ENCODE results near the gene NATD1. TPM values are rescaled to one million over a fixed set of nuclear protein-coding genes. Genes with fewer than 3 reads are reported as not detected.
"Not testable (repeated sequence)": the region's sequence is repeated elsewhere in the genome, so short reads cannot be mapped to it uniquely, and the experiment has no call there.

The NATD1 gene
- total RNA-seq, 1 experiment from 2014 or later = 7.3 TPM

GRCh38 chr17:21228111-21228510 lies 25.1 kb downstream of the NATD1 start:
- no peak overlapping the region for H3K4me2 ChIP-seq (ENCODE audit: insufficient read depth, insufficient read length, low read length)
- Mint-ChIP-seq H3K4me1 (peaks cover 3% of the 10 kb centered on the region in 2 experiments; a peak in 3 of 4 replicates), H3K36me3 (ENCODE audit: insufficient read depth in 1 of 3, low read depth in 3 of 3) (no peaks in the 10 kb centered on the region; a peak in 1 of 7 replicates), H3K9me3 (peaks cover 0 to 4% of the 10 kb centered on the region in 2 experiments; a peak in 1 of 5 replicates), H3K4me3 (no peak overlapping the region), H3K27me3 (ENCODE audit: low read depth) (peaks cover 7% of the 10 kb centered on the region), H3K27ac (0 out of 7 replicates have a peak overlapping the region, but pooled peaks of 1 of the 3 experiments have one; percentile 26)
- H3K18ac ChIP-seq (ENCODE audit: insufficient read length, low read depth, low read length) = no peak overlapping the region
- no CpG with 5 or more reads among the region's 4 CpGs for WGBS (ENCODE audit: extremely low coverage, insufficient read length, low lambda C conversion rate)
- no peaks in the 10 kb centered on the region for H4K20me1 ChIP-seq (ENCODE audit: control insufficient read depth, insufficient read depth, insufficient read length)
- no peak overlapping the region for H2AK5ac ChIP-seq (ENCODE audit: insufficient read length, low read length)
- H3K14ac ChIP-seq (ENCODE audit: insufficient read depth, low read length) = no peak overlapping the region
- no peak overlapping the region for H3K56ac ChIP-seq (ENCODE audit: insufficient read length, low read depth, low read length)
- H3K4ac ChIP-seq (ENCODE audit: low read depth, low read length) = no peak overlapping the region
- no peaks in the 10 kb centered on the region for H3K79me1 ChIP-seq (ENCODE audit: insufficient read depth, low read depth, low read length, poor library complexity, severe bottlenecking)
- H4K5ac ChIP-seq (ENCODE audit: insufficient read length, low read depth, low read length) = no peak overlapping the region
- no peak overlapping the region for H3K9ac ChIP-seq (ENCODE audit: extremely low read depth, insufficient read length, low read length)
- H4K91ac ChIP-seq (ENCODE audit: insufficient read length, low read depth, low read length) = no peak overlapping the region
- H2BK15ac ChIP-seq (ENCODE audit: low read depth, low read length) = no peak overlapping the region; the same call in 1 of the 2 replicates
- no peak overlapping the region for H4K8ac ChIP-seq (replicated peaks; ENCODE audit: insufficient read length, low read depth, low read length)
- H2AFZ ChIP-seq (ENCODE audit: low read length) = no peak overlapping the region
- TF ChIP-seq CTCF (conservative IDR thresholded peaks at IDR 0.05) = no peak
- no peaks in the 10 kb centered on the region for H3K23me2 ChIP-seq (ENCODE audit: insufficient read length, low read depth, low read length, poor library complexity, severe bottlenecking)
- no peak overlapping the region for H2BK120ac ChIP-seq (ENCODE audit: low read depth, low read length, poor library complexity, severe bottlenecking)
- no peak overlapping the region for H3K23ac ChIP-seq (ENCODE audit: insufficient read length, low read depth, low read length)
- H3K4me1 ChIP-seq (ENCODE audit: insufficient read depth, low read length) = no peaks in the 10 kb centered on the region
- no peak overlapping the region for H2BK20ac ChIP-seq (ENCODE audit: low read depth, low read length, poor library complexity, severe bottlenecking)
- H3K27me3 ChIP-seq (ENCODE audit: insufficient read depth, low read length) = no peaks in the 10 kb centered on the region
- no peak overlapping the region for H3T11ph ChIP-seq (ENCODE audit: low read length)
- H3K27ac ChIP-seq (ENCODE audit: insufficient read length, low read depth, low read length) = no peak overlapping the region
- H3K79me2 ChIP-seq (ENCODE audit: insufficient read depth, low read length) = no peaks in the 10 kb centered on the region
- H2BK5ac ChIP-seq (ENCODE audit: insufficient read length, low read length) = no peak overlapping the region
- no peaks in the 10 kb centered on the region for H3K9me3 ChIP-seq (ENCODE audit: control insufficient read depth, low read depth, low read length)
- no peak for DNase-seq
- no peak overlapping the region for H2BK12ac ChIP-seq (ENCODE audit: insufficient read length, low read depth, low read length)

- H3K27ac Mint-ChIP-seq; H2BK12ac ChIP-seq (ENCODE audit: insufficient read length, low read depth, low read length); H2BK5ac ChIP-seq (ENCODE audit: insufficient read length, low read length); H4K5ac ChIP-seq (ENCODE audit: insufficient read length, low read depth, low read length); H4K8ac ChIP-seq (replicated peaks; ENCODE audit: insufficient read length, low read depth, low read length); H3K18ac ChIP-seq (ENCODE audit: insufficient read length, low read depth, low read length); H3K4me1 ChIP-seq (ENCODE audit: insufficient read depth, low read length); H3K56ac ChIP-seq (ENCODE audit: insufficient read length, low read depth, low read length); H3K9me3 ChIP-seq (ENCODE audit: control insufficient read depth, low read depth, low read length); H3K36me3 Mint-ChIP-seq (ENCODE audit: insufficient read depth in 1 of 3, low read depth in 3 of 3); H2BK15ac ChIP-seq (ENCODE audit: low read depth, low read length); H3K9ac ChIP-seq (ENCODE audit: extremely low read depth, insufficient read length, low read length); H3K9me3 Mint-ChIP-seq; H4K20me1 ChIP-seq (ENCODE audit: control insufficient read depth, insufficient read depth, insufficient read length); H3K14ac ChIP-seq (ENCODE audit: insufficient read depth, low read length); H3K79me1 ChIP-seq (ENCODE audit: insufficient read depth, low read depth, low read length, poor library complexity, severe bottlenecking); H3K27me3 ChIP-seq (ENCODE audit: insufficient read depth, low read length); H2BK20ac ChIP-seq (ENCODE audit: low read depth, low read length, poor library complexity, severe bottlenecking); H2BK120ac ChIP-seq (ENCODE audit: low read depth, low read length, poor library complexity, severe bottlenecking); H3K4ac ChIP-seq (ENCODE audit: low read depth, low read length); H2AFZ ChIP-seq (ENCODE audit: low read length); H3K79me2 ChIP-seq (ENCODE audit: insufficient read depth, low read length); H3K23ac ChIP-seq (ENCODE audit: insufficient read length, low read depth, low read length); H4K91ac ChIP-seq (ENCODE audit: insufficient read length, low read depth, low read length); H3K27ac ChIP-seq (ENCODE audit: insufficient read length, low read depth, low read length); H3K4me1 Mint-ChIP-seq; H3K4me2 ChIP-seq (ENCODE audit: insufficient read depth, insufficient read length, low read length); H3K23me2 ChIP-seq (ENCODE audit: insufficient read length, low read depth, low read length, poor library complexity, severe bottlenecking); H3K27me3 Mint-ChIP-seq (ENCODE audit: low read depth); DNase-seq; H3T11ph ChIP-seq (ENCODE audit: low read length); H3K4me3 Mint-ChIP-seq; H2AK5ac ChIP-seq (ENCODE audit: insufficient read length, low read length): not testable (repeated sequence)
- no CpG with 5 or more reads among the region's 11 CpGs for WGBS (ENCODE audit: extremely low coverage, insufficient read length, low lambda C conversion rate)
These were observed 25.9 kb downstream of the NATD1 start for GRCh38 chr17:21227277-21227676.
